ENCODE results near the gene PCSK9.

DNA sequence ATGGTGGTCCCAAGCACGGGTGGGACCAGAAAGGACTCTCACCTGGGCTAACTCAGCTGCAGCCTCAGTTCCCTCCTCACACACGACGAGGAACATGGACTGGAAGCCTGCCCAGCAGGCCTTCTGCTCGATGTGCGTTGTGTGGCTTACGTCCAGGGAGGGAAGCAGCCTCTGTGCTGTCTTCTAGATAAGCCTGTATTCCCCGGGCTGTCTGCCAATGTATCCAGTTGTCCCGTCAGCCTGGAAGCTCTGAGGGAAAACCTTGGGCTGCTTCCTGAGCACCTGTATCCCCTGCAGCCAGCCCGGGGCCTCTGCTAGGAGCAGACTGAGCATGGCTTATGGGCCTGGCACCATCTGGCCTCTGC is 10.5 kb downstream of the PCSK9 start:
- no peak for TF ChIP-seq EP300 (IDR thresholded peaks at IDR 0.05)
- TF ChIP-seq, protein P1, sequence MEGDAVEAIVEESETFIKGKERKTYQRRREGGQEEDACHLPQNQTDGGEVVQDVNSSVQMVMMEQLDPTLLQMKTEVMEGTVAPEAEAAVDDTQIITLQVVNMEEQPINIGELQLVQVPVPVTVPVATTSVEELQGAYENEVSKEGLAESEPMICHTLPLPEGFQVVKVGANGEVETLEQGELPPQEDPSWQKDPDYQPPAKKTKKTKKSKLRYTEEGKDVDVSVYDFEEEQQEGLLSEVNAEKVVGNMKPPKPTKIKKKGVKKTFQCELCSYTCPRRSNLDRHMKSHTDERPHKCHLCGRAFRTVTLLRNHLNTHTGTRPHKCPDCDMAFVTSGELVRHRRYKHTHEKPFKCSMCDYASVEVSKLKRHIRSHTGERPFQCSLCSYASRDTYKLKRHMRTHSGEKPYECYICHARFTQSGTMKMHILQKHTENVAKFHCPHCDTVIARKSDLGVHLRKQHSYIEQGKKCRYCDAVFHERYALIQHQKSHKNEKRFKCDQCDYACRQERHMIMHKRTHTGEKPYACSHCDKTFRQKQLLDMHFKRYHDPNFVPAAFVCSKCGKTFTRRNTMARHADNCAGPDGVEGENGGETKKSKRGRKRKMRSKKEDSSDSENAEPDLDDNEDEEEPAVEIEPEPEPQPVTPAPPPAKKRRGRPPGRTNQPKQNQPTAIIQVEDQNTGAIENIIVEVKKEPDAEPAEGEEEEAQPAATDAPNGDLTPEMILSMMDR (IDR thresholded peaks at IDR 0.05): no peak
